Aortic smooth muscle cell (primary cell): ENCODE data around the gene PHLPP2. TPM values are rescaled to one million over a fixed set of nuclear protein-coding genes. Genes with fewer than 3 reads are reported as not detected.

Source experiments
- total RNA-seq: library from RNA; depleted of rRNA; stranded (reverse); fragments of >200 nt; gene quantifications from 2 replicates; pipeline ENCODE4 v1.2.3, GENCODE V29; 2014

PHLPP2 gene
- total RNA-seq = 5.5 and 6.7 TPM in 2 replicates

DNA sequence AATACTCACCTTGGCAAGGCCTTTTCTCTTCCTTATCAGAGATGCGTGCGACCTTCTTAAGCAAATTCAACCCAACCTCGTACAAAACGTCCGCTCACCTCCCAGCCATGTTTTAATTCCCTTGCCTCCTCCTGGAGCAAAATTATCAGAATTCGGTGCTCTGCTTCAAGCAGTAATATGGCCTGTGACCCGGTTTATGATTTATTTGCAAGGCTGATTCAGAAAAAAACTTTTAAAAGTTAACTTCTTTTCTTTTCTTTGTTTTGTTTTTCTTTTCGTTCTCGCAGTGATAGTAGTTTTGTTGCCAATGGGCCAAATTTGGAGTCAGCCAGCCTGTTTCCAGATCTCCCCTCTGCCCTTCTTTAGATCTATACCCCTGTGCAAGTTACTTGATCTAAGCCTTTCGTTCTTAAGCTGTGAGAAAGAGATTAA is at the start of gene PHLPP2:
Gene PHLPP2, minus strand, starts transcription at position 382 of the 432 bp plus-strand sequence. CDS start 9,906 bp downstream, outside the sequence.

DNA sequence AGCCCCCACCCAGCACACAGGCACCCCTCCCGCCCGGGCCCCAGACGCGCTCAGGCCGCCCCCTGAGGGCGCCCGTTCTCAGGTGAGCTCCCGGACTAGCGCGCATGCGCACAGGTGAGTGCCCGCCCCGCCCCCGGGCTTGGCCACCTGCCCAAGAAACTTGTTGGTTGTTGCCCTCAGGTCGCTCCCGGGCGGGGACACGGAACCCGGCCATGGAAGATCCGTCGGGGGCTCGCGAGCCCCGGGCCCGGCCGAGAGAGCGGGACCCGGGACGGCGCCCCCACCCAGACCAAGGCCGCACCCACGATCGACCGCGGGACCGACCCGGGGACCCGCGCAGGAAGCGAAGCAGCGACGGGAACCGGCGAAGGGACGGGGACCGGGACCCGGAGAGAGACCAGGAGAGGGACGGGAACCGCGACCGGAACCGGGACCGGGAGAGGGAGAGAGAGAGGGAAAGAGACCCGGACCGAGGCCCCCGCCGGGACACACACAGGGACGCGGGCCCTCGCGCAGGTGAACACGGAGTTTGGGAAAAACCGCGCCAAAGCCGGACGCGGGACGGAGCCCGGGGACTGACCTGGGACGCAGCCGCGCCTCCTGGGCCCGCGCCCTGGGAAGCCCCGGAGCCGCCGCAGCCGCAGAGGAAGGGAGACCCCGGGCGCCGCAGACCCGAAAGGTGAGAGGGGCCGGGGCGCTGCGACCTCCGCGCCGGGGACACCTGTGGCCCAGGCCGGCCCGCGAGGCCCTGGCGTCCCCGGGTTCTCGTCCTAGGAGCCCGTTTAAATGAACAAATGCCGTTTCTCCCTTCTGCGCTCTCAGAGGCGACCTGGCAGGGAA is 98.3 kb downstream of the PHLPP2 start, which contains the start of gene MARVELD3:
Gene MARVELD3, plus strand, starts transcription at position 167 of the 840 bp plus-strand sequence. Its CDS starts 46 bp downstream, at position 213.

Other genes with a start within 250 kb of the PHLPP2 start
- gene ZNF19, start 235.4 kb downstream of the PHLPP2 start, total RNA-seq = 2.6 TPM in 2 replicates
- gene CHST4, start 198.3 kb downstream of the PHLPP2 start, total RNA-seq = not detected in 2 replicates
- gene TAT, start 147.6 kb downstream of the PHLPP2 start, total RNA-seq = not detected in 2 replicates
- gene MARVELD3, start 98.5 kb downstream of the PHLPP2 start, total RNA-seq = not detected in 2 replicates
- gene AP1G1, start 84.1 kb upstream of the PHLPP2 start, total RNA-seq = 49.0 and 63.0 TPM in 2 replicates
- 10.5 and 11.1 TPM in 2 replicates for gene ATXN1L, start 121.3 kb upstream of the PHLPP2 start, total RNA-seq
- gene ZNF821, start 159.5 kb upstream of the PHLPP2 start, total RNA-seq = 4.0 and 4.4 TPM in 2 replicates
- 112 and 149 TPM in 2 replicates for gene IST1, start 170.8 kb upstream of the PHLPP2 start, total RNA-seq